GM23338 (cell line): ENCODE measurements around the gene PTPN21. TPM values are rescaled to one million over a fixed set of nuclear protein-coding genes. Genes with fewer than 3 reads are reported as not detected.

Experiments used
- ATAC-seq: fragments of 200-7000 bp; cut with Tn5 transposase; 3 replicates; pipeline ENCODE4 v1.9.1; 2020
- DNase-seq: peaks from one replicate; pipeline ENCODE4 v3.0.0-alpha.2; 2015; ENCODE audit warnings: low spot score
- H2AFZ ChIP-seq: fragments of 200-600 bp; sonication (generic); 2 replicates; pipeline ENCODE4 v1.8.0; 2016; ENCODE audit warnings: antibody characterized with exemption, mild to moderate bottlenecking, moderate library complexity
- H3F3A ChIP-seq: fragments of 200-600 bp; sonication (generic); replicated peaks from 2 replicates; pipeline ENCODE4 v1.8.0; 2017; ENCODE audit warnings: antibody characterized with exemption, mixed run types, low read depth
- H3K27ac ChIP-seq: fragments of 200-600 bp; sonication (generic); 2 replicates; pipeline ENCODE4 v1.6.1; 2016; ENCODE audit warnings: low read depth
- H3K27me3 ChIP-seq: fragments of 200-600 bp; sonication (generic); 2 replicates; pipeline ENCODE4 v1.8.0; 2016; ENCODE audit warnings: mild to moderate bottlenecking, mixed run types, moderate library complexity; ENCODE audit not compliant: insufficient read depth
- H3K36me3 ChIP-seq: fragments of 200-600 bp; sonication (generic); 2 replicates; pipeline ENCODE4 v1.8.0; 2016; ENCODE audit warnings: mild to moderate bottlenecking; ENCODE audit not compliant: insufficient read depth
- H3K4me1 ChIP-seq: fragments of 200-600 bp; sonication (generic); 2 replicates; pipeline ENCODE4 v1.8.0; 2016; ENCODE audit warnings: mild to moderate bottlenecking, moderate library complexity; ENCODE audit not compliant: insufficient read depth
- H3K4me2 ChIP-seq: fragments of 200-600 bp; sonication (generic); 2 replicates; pipeline ENCODE4 v1.7.1; 2017; ENCODE audit warnings: mixed run types
- H3K4me3 ChIP-seq: fragments of 200-600 bp; sonication (generic); 2 replicates; pipeline ENCODE4 v1.6.1; 2016; ENCODE audit warnings: mixed run types
- H3K79me2 ChIP-seq: fragments of 200-600 bp; sonication (generic); replicated peaks from 2 replicates; pipeline ENCODE4 v1.8.0; 2017; ENCODE audit warnings: mild to moderate bottlenecking; ENCODE audit not compliant: insufficient read depth
- H3K9me2 ChIP-seq: fragments of 200-600 bp; sonication (generic); 2 replicates; pipeline ENCODE4 v1.8.0; 2017; ENCODE audit not compliant: insufficient read depth
- H4K20me1 ChIP-seq: fragments of 200-600 bp; sonication (generic); replicated peaks from 2 replicates; pipeline ENCODE4 v1.8.0; 2017; ENCODE audit warnings: mild to moderate bottlenecking; ENCODE audit not compliant: insufficient read depth
- H3K27ac Mint-ChIP-seq: 2 replicates; pipeline ENCODE4 v1.8.0; 2020; ENCODE audit warnings: inconsistent platforms, mild to moderate bottlenecking, moderate library complexity, mixed read lengths
- H3K27me3 Mint-ChIP-seq: 3 replicates; pipeline ENCODE4 v1.8.0; 2022; ENCODE audit warnings: low read depth, mild to moderate bottlenecking, moderate library complexity, mixed read lengths, inconsistent platforms; ENCODE audit not compliant: insufficient read depth, poor library complexity
- H3K36me3 Mint-ChIP-seq: 3 replicates; pipeline ENCODE4 v1.8.0; 2021; ENCODE audit warnings: low read depth, mild to moderate bottlenecking, inconsistent platforms, moderate library complexity, mixed read lengths
- H3K4me1 Mint-ChIP-seq: 3 replicates; pipeline ENCODE4 v1.8.0; 2020; ENCODE audit warnings: mild to moderate bottlenecking, inconsistent platforms, mixed read lengths
- H3K4me3 Mint-ChIP-seq: 3 replicates; pipeline ENCODE4 v1.8.0; 2021; ENCODE audit warnings: moderate library complexity, mild to moderate bottlenecking, inconsistent platforms, mixed read lengths
- H3K9me3 Mint-ChIP-seq: 3 replicates; pipeline ENCODE4 v1.8.0; 2020; ENCODE audit warnings: moderate library complexity, mild to moderate bottlenecking, inconsistent platforms, mixed read lengths
- EZH2 ChIP-seq: fragments of 200-600 bp; sonication (generic); IDR thresholded peaks from one replicate; pipeline ENCODE4 v1.8.0; 2017; ENCODE audit warnings: antibody characterized with exemption, mild to moderate bottlenecking, low read depth; ENCODE audit not compliant: unreplicated experiment
- JUNB ChIP-seq: IDR thresholded peaks from one replicate; pipeline ENCODE4 v1.6.1; 2016; ENCODE audit warnings: antibody characterized with exemption; ENCODE audit not compliant: unreplicated experiment
- POLR2AphosphoS5 ChIP-seq: IDR thresholded peaks from 2 replicates; pipeline ENCODE4 v1.6.1; 2016; ENCODE audit warnings: antibody characterized with exemption, low read depth
- STAT1 ChIP-seq: IDR thresholded peaks from one replicate; pipeline ENCODE4 v1.6.1; 2016; ENCODE audit warnings: antibody characterized with exemption; ENCODE audit not compliant: unreplicated experiment
- ZNF331 ChIP-seq: fragments of 250-450 bp; sonication (Bioruptor Pico); IDR thresholded peaks from 2 replicates; pipeline ENCODE4 v1.5.0; 2020; ENCODE audit warnings: low read depth, mild to moderate bottlenecking, moderate library complexity
- polyA plus RNA-seq: library from polyadenylated mRNA; unstranded; fragments of >200 nt; fragmentation: Nextera tagmentation; extraction: Ambion mirVana; gene quantifications from 2 replicates; pipeline ENCODE4 v1.2.1, GENCODE V29; 2016
- total RNA-seq: library from RNA; depleted of rRNA; stranded (reverse); fragments of >200 nt; shearing (Covaris generic); gene quantifications from 2 replicates; pipeline ENCODE4 v1.2.3, GENCODE V29; 2014
- TF ChIP-seq, protein P1 (sequence below), 2 experiments: fragments of 200-600 bp in 1 of 2; sonication (generic) in 1 of 2; conservative IDR thresholded peaks; 2 replicates each; pipeline versions ENCODE4 v1.5.1 to v1.6.1; 2016 to 2017; ENCODE audit warnings: antibody characterized with exemption in 2 of 2, low read depth in 2 of 2, mild to moderate bottlenecking in 2 of 2, moderate library complexity in 1 of 2
- TF ChIP-seq, protein P2 (sequence below): IDR thresholded peaks from 2 replicates; pipeline ENCODE4 v1.6.1; 2016; ENCODE audit warnings: antibody characterized with exemption
- TF ChIP-seq, protein P3 (sequence below): IDR thresholded peaks from one replicate; pipeline ENCODE4 v1.6.1; 2018; ENCODE audit warnings: antibody characterized with exemption; ENCODE audit not compliant: unreplicated experiment

Gene PTPN21
- total and polyA plus RNA-seq, 2 experiments from 2014 or later = 2.7 to 5.6 TPM

DNA sequence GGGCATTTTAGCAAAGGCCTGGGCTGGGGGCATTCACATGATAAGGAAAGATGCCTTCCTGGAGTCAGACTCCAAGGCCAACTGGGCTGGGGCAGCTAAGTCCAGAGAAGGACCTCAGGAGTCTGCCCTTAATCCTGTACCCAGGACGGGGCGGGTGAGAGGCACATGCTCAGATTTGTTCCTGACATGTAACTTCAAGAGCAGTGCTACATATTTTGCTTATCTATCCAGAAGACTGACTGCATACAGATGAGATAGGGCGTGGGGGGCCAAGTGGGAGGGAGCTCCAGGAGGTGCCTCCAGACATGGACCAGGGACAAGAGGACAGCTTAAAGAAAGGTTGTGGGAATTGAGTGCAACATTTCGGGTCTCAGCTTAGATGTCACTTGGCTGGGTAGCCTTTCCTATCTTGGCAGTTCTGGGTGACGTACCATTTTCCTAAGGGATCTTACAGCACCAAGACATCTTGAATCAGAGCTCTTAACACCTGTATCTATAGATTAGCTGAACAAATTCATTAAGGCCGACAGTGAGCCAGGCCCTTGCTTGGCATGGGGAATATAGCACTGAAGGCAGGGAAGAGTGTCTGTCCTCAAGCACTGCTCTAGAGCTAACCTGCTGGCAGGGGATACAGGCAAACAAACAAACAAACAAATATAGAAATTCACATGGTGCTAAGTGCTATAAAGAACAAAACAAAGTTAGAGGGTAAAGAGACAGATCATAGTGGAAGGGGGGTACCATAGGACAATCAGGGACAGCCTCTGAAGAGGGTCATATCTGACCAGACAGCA, 61.2 kb downstream of the PTPN21 start (continued):
- TF ChIP-seq, protein P1, sequence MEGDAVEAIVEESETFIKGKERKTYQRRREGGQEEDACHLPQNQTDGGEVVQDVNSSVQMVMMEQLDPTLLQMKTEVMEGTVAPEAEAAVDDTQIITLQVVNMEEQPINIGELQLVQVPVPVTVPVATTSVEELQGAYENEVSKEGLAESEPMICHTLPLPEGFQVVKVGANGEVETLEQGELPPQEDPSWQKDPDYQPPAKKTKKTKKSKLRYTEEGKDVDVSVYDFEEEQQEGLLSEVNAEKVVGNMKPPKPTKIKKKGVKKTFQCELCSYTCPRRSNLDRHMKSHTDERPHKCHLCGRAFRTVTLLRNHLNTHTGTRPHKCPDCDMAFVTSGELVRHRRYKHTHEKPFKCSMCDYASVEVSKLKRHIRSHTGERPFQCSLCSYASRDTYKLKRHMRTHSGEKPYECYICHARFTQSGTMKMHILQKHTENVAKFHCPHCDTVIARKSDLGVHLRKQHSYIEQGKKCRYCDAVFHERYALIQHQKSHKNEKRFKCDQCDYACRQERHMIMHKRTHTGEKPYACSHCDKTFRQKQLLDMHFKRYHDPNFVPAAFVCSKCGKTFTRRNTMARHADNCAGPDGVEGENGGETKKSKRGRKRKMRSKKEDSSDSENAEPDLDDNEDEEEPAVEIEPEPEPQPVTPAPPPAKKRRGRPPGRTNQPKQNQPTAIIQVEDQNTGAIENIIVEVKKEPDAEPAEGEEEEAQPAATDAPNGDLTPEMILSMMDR (conservative IDR thresholded peaks at IDR 0.05; ENCODE audit: low read depth in 2 of 2) = no peak
- TF ChIP-seq JUNB (no peak), ZNF331 (no peak), POLR2AphosphoS5 (no peak), STAT1 (no peak)
- TF ChIP-seq, protein P2, sequence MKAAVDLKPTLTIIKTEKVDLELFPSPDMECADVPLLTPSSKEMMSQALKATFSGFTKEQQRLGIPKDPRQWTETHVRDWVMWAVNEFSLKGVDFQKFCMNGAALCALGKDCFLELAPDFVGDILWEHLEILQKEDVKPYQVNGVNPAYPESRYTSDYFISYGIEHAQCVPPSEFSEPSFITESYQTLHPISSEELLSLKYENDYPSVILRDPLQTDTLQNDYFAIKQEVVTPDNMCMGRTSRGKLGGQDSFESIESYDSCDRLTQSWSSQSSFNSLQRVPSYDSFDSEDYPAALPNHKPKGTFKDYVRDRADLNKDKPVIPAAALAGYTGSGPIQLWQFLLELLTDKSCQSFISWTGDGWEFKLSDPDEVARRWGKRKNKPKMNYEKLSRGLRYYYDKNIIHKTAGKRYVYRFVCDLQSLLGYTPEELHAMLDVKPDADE = no peak
- TF ChIP-seq, protein P3, sequence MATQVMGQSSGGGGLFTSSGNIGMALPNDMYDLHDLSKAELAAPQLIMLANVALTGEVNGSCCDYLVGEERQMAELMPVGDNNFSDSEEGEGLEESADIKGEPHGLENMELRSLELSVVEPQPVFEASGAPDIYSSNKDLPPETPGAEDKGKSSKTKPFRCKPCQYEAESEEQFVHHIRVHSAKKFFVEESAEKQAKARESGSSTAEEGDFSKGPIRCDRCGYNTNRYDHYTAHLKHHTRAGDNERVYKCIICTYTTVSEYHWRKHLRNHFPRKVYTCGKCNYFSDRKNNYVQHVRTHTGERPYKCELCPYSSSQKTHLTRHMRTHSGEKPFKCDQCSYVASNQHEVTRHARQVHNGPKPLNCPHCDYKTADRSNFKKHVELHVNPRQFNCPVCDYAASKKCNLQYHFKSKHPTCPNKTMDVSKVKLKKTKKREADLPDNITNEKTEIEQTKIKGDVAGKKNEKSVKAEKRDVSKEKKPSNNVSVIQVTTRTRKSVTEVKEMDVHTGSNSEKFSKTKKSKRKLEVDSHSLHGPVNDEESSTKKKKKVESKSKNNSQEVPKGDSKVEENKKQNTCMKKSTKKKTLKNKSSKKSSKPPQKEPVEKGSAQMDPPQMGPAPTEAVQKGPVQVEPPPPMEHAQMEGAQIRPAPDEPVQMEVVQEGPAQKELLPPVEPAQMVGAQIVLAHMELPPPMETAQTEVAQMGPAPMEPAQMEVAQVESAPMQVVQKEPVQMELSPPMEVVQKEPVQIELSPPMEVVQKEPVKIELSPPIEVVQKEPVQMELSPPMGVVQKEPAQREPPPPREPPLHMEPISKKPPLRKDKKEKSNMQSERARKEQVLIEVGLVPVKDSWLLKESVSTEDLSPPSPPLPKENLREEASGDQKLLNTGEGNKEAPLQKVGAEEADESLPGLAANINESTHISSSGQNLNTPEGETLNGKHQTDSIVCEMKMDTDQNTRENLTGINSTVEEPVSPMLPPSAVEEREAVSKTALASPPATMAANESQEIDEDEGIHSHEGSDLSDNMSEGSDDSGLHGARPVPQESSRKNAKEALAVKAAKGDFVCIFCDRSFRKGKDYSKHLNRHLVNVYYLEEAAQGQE = no peak

DNA sequence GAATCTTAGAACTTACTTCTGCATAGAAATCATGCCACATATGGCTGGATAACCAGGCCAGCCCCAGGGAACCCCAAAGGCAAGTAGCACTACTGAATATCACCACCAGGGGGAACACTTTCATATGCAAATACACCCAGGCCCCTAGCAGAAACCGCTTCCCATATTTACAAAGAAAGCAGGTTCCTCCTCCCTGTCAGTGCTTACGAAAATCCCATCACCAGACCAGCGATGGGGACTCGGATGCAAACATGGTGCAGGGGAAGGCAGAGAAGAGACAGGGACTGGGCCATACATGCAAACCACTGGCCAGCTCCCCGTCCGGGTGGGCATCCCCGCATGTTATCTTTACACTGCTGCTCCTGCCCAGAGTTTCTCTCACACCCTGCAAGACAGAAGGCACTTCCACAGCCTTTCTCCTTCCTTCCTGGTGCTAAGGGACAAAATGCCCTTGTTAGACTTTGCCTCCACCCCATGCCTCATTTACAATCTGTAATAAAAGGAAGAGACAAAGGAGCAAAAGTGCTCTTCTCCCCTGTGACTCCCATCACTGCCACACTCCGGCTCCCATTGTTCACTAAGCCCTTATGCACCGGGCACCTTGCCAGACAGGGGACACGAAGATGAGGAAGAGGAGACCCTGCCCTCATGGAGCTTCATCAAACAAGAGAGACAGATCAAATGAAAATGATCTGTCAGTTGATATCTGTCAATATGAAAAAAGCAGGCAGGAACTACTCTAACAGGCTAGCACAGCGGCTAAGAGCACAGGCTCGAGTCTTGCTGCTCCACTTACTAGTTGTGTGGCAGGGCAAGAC, 62.3 kb downstream of the PTPN21 start:
- Histone ChIP-seq H3K27me3 (no peaks in the 10 kb centered on the region), H3K4me1 (no peaks in the 10 kb centered on the region), H3K9me2 (no peaks in the 10 kb centered on the region), H3K4me3 (no peak overlapping the region), H3K79me2 (no peaks in the 10 kb centered on the region), H3K36me3 (no peaks in the 10 kb centered on the region), H4K20me1 (no peaks in the 10 kb centered on the region), H3K27ac (no peak overlapping the region), H2AFZ (no peak overlapping the region), H3K4me2 (no peak overlapping the region), H3F3A (no peaks in the 10 kb centered on the region)
- ATAC-seq = peak; percentile 95
- Mint-ChIP-seq H3K4me3 (no peak overlapping the region), H3K4me1 (peaks cover 11% of the 10 kb centered on the region), H3K36me3 (no peaks in the 10 kb centered on the region; the same call in 2 of the 3 replicates), H3K9me3 (no peaks in the 10 kb centered on the region), H3K27ac (no peak overlapping the region), H3K27me3 (peaks cover 2% of the 10 kb centered on the region)
- no peak for TF ChIP-seq STAT1
- TF ChIP-seq POLR2AphosphoS5 = no peak
- TF ChIP-seq, protein P1 (conservative IDR thresholded peaks at IDR 0.05; ENCODE audit: low read depth in 2 of 2) = peak; percentile 82 to 91
- TF ChIP-seq ZNF331 = no peak
- no peak for TF ChIP-seq EZH2
- peak; percentile 93 for DNase-seq
